ENCODE results near the gene RAD54L2.

DNA sequence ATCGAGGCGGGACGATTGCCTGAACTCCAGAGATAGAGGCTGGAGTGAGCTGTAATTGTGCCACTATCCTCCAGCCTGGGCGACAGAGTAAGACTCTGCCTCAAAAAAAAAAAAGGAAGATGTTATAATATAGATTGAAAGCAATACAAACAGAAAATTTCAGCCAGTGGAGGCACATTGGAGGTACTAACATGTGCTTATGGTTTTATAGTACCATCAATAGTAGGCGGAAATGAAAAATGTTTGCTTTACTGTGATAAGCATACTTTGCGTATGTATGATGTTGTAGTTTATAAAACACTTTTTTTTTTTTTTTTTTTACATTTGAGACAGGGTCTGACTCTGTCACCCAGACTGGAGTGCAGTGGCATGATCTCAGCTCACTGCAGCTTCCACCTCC is 8.8 kb downstream of the RAD54L2 start:
- TF ChIP-seq CTCF (IDR thresholded peaks at IDR 0.05; ENCODE audit: insufficient read depth, low read length) (no peak), POLR2AphosphoS5 (IDR thresholded peaks at IDR 0.05; ENCODE audit: low read depth) (no peak), SPI1 (IDR thresholded peaks at IDR 0.05; ENCODE audit: borderline replicate concordance, low read depth) (no peak)
- TF ChIP-seq, protein P1, sequence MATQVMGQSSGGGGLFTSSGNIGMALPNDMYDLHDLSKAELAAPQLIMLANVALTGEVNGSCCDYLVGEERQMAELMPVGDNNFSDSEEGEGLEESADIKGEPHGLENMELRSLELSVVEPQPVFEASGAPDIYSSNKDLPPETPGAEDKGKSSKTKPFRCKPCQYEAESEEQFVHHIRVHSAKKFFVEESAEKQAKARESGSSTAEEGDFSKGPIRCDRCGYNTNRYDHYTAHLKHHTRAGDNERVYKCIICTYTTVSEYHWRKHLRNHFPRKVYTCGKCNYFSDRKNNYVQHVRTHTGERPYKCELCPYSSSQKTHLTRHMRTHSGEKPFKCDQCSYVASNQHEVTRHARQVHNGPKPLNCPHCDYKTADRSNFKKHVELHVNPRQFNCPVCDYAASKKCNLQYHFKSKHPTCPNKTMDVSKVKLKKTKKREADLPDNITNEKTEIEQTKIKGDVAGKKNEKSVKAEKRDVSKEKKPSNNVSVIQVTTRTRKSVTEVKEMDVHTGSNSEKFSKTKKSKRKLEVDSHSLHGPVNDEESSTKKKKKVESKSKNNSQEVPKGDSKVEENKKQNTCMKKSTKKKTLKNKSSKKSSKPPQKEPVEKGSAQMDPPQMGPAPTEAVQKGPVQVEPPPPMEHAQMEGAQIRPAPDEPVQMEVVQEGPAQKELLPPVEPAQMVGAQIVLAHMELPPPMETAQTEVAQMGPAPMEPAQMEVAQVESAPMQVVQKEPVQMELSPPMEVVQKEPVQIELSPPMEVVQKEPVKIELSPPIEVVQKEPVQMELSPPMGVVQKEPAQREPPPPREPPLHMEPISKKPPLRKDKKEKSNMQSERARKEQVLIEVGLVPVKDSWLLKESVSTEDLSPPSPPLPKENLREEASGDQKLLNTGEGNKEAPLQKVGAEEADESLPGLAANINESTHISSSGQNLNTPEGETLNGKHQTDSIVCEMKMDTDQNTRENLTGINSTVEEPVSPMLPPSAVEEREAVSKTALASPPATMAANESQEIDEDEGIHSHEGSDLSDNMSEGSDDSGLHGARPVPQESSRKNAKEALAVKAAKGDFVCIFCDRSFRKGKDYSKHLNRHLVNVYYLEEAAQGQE (IDR thresholded peaks at IDR 0.05; ENCODE audit: insufficient replicate concordance, low read depth), result no peak

All from HL-60 (cell line).